ENCODE data around the gene ABCC11.

ABCC11 gene

DNA sequence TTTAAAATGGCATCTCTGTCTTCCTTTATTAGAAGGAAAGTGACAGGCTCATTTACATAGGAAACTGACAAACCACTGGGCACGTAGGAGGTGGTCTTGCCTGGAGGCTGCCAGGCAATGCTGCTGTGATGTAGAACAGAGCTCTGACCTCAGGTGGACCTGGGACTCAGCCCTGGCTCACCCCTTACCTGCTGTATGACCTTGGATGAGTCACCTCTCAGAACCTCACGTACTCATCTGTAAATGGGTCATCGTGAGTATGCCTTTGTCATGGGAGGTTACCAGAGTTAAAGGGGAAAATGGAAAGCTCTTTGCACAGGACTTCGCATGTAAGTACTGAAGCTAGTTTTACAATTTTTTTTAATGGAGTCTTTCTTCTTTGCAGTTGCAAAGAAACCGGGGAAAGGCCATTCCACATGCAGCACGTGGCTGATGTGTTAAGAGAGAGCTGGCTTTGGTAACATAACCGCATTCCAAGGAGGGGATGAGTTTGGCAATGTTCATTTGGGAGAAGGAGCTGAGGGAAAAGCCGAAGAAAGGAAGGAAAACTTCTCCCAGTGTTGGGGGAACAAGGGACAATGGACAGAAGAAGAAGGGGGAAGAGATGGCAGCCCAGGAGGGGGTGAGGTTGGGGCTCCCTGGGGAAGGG is 40.6 kb downstream of the ABCC11 start:
- Histone ChIP-seq H3K27ac (ENCODE audit: insufficient read depth, low read length, poor library complexity, severe bottlenecking) (no peak overlapping the region), H3K9me3 (ENCODE audit: control insufficient read depth, low read length) (no peaks in the 10 kb centered on the region), H3K27me3 (replicated peaks; ENCODE audit: control insufficient read depth, insufficient read depth, low read length, poor library complexity, severe bottlenecking) (no peaks in the 10 kb centered on the region), H3K4me3 (ENCODE audit: insufficient read depth, low read depth, low read length, poor library complexity, severe bottlenecking) (no peak overlapping the region), H3K36me3 (ENCODE audit: control insufficient read depth, insufficient read depth, low read length) (no peaks in the 10 kb centered on the region), H3K4me1 (ENCODE audit: control insufficient read depth, insufficient read depth, low read length, poor library complexity, severe bottlenecking) (no peaks in the 10 kb centered on the region)
- no peak for DNase-seq

DNA sequence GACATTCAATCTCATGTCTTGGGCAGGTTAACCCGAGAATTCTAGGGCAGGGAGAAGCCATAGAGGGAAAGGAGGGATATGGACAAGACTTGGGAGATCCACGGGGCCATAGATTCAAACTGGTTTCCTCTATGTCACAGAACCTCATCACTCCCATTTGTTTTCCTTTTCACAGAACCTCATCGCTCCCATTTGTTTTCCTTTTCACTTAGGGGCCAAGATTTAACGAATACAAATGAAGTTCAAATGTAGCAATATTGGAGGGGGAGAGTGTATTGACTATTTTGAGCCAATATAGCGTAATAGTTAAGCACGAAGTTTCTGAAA is 42.6 kb downstream of the ABCC11 start:
- no peak overlapping the region for H3K4me3 ChIP-seq (ENCODE audit: insufficient read depth, low read depth, low read length, poor library complexity, severe bottlenecking)
- no peak overlapping the region for H3K27ac ChIP-seq (ENCODE audit: insufficient read depth, low read length, poor library complexity, severe bottlenecking)
- H3K36me3 ChIP-seq (ENCODE audit: control insufficient read depth, insufficient read depth, low read length): no peaks in the 10 kb centered on the region
- no peaks in the 10 kb centered on the region for H3K4me1 ChIP-seq (ENCODE audit: control insufficient read depth, insufficient read depth, low read length, poor library complexity, severe bottlenecking)
- no peak for DNase-seq
- H3K27me3 ChIP-seq (replicated peaks; ENCODE audit: control insufficient read depth, insufficient read depth, low read length, poor library complexity, severe bottlenecking): no peaks in the 10 kb centered on the region
- no peaks in the 10 kb centered on the region for H3K9me3 ChIP-seq (ENCODE audit: control insufficient read depth, low read length)

DNA sequence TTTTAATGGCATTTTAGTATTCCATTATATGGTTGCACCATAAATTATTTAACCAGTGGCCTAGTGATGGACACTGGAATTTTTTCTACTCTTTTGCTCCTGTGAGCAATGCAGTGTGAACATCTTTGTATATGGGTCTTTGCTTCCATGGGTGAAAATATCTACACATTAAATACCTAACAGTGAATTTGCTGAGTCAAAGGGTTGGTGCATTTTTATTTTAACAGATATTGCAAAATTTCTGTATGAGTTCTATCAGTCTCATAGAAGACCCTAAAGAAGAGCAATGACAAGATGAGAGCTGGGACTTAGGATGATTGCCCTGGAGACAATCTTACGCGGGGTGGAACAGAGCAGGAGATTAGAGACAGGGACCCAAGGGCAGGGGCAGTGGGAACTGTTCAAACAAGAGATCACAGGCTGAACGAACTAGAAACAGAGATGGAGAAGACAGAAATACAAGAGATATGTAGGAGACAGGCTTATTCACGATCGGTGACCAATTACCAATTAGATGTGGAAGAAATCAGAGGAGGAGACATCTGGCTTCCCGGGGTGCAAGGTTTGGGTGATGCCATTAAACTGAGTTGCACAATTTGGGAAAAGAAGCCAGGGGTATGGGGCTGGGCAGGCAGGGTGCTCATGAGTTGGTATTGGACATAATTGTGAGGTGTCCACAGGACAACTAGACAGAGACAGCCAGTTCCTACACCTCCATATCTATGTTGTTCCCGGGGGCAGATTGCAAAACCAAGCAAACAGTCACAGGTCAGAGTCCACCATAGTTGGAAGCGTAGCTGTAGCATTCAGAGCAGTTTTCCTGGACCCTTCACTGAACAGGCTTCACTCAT is 43.1 kb downstream of the ABCC11 start:
- Histone ChIP-seq H3K27me3 (replicated peaks; ENCODE audit: control insufficient read depth, insufficient read depth, low read length, poor library complexity, severe bottlenecking) (no peaks in the 10 kb centered on the region), H3K4me3 (ENCODE audit: insufficient read depth, low read depth, low read length, poor library complexity, severe bottlenecking) (no peak overlapping the region), H3K4me1 (ENCODE audit: control insufficient read depth, insufficient read depth, low read length, poor library complexity, severe bottlenecking) (no peaks in the 10 kb centered on the region), H3K27ac (ENCODE audit: insufficient read depth, low read length, poor library complexity, severe bottlenecking) (no peak overlapping the region), H3K9me3 (ENCODE audit: control insufficient read depth, low read length) (no peaks in the 10 kb centered on the region), H3K36me3 (ENCODE audit: control insufficient read depth, insufficient read depth, low read length) (no peaks in the 10 kb centered on the region)
- DNase-seq: no peak

DNA sequence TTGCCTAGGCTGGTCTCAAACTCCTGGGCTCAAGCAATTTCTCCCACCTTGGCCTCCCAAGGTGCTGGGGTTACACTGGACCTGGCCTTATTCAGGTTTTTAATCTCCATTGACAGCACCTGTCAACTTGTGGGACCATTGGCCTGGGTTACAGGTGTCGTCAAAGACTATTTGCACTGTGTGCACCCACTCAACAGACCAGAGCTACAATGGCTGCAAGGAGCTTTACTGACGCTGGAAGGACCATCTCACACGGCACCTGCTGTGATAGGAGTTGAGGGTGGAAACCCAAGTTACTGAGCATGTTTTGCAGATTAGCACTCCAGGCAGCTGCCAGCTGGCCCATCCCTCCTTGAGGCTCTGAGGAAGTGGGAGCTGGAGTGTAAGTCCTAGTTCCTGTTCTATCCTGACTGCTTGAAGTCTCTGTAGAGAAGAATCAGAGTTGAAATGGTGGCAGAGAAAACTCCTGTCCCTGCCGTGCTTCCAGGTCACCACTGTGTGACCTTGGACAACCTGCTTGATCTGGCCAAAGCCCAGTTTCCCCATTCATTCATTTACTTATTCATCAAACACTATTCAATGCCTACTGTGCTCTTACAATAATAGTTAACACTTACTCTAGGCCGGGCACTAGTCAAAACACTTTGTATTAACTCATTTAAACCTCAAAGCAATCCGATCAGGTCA is 45.7 kb downstream of the ABCC11 start:
- Histone ChIP-seq H3K9me3 (ENCODE audit: control insufficient read depth, low read length) (no peaks in the 10 kb centered on the region), H3K4me1 (ENCODE audit: control insufficient read depth, insufficient read depth, low read length, poor library complexity, severe bottlenecking) (no peaks in the 10 kb centered on the region), H3K27ac (ENCODE audit: insufficient read depth, low read length, poor library complexity, severe bottlenecking) (no peak overlapping the region), H3K36me3 (ENCODE audit: control insufficient read depth, insufficient read depth, low read length) (no peaks in the 10 kb centered on the region), H3K4me3 (ENCODE audit: insufficient read depth, low read depth, low read length, poor library complexity, severe bottlenecking) (no peak overlapping the region), H3K27me3 (replicated peaks; ENCODE audit: control insufficient read depth, insufficient read depth, low read length, poor library complexity, severe bottlenecking) (no peaks in the 10 kb centered on the region)
- no peak for DNase-seq

DNA sequence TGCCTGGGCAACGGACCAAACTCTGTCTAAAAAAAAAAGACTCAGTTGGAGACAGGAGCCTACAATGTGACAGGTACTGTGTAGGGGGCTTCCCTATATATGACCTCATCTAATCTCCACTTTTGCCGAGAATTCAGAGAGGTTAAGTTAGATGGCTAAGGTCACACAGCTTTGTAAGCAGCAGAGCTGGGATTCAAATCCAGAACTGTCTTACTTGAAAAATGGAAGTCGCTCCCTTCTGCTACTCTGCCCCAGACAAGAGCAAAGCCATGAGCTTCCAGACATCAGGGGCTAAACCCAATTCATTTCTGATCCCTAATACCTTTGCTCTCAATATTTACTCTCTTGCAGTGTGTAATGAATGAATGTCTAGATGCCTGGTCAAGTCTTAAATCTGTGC is 50.0 kb downstream of the ABCC11 start:
- no peaks in the 10 kb centered on the region for H3K36me3 ChIP-seq (ENCODE audit: control insufficient read depth, insufficient read depth, low read length)
- DNase-seq: no peak
- no peak overlapping the region for H3K4me3 ChIP-seq (ENCODE audit: insufficient read depth, low read depth, low read length, poor library complexity, severe bottlenecking)
- no peaks in the 10 kb centered on the region for H3K4me1 ChIP-seq (ENCODE audit: control insufficient read depth, insufficient read depth, low read length, poor library complexity, severe bottlenecking)
- no peak overlapping the region for H3K27ac ChIP-seq (ENCODE audit: insufficient read depth, low read length, poor library complexity, severe bottlenecking)
- H3K9me3 ChIP-seq (ENCODE audit: control insufficient read depth, low read length): no peaks in the 10 kb centered on the region
- no peaks in the 10 kb centered on the region for H3K27me3 ChIP-seq (replicated peaks; ENCODE audit: control insufficient read depth, insufficient read depth, low read length, poor library complexity, severe bottlenecking)

DNA sequence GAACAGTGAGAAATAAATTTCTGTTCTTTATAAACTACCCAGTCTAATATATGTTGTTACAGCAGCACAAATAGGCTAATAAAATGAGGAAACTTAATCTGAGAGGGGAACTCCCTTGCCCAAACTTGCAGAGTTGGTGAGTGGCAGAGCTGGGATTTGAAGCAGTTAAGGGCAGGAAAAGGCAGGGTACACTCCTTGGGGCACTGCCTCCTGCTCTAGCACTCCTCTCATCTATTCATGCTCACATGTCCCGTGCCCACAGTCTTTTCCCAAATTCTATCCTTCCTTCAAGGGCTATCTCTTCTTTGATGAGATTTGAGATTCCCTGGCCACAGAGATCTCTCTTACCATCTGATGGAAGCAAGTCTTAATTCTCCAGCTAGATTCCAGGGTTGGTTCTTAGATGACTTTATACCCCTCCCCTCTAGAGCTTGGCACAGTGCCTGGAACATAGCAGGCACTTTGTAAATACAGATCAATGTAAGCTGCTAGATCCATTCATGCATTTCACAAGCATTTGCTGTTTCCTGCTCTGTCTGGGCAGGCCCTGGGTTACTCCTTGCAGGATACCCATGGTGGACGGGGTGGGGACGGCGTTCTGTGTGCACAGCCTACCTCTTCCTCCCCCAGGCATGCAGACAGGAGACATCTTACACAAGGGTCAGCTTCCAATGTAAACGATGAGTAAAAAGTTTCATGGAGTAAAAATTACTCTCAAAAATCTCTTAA is 52.3 kb downstream of the ABCC11 start:
- H3K9me3 ChIP-seq (ENCODE audit: control insufficient read depth, low read length): no peaks in the 10 kb centered on the region
- no peaks in the 10 kb centered on the region for H3K27me3 ChIP-seq (replicated peaks; ENCODE audit: control insufficient read depth, insufficient read depth, low read length, poor library complexity, severe bottlenecking)
- no peak overlapping the region for H3K4me3 ChIP-seq (ENCODE audit: insufficient read depth, low read depth, low read length, poor library complexity, severe bottlenecking)
- no peaks in the 10 kb centered on the region for H3K4me1 ChIP-seq (ENCODE audit: control insufficient read depth, insufficient read depth, low read length, poor library complexity, severe bottlenecking)
- H3K27ac ChIP-seq (ENCODE audit: insufficient read depth, low read length, poor library complexity, severe bottlenecking): no peak overlapping the region
- no peak for DNase-seq
- no peaks in the 10 kb centered on the region for H3K36me3 ChIP-seq (ENCODE audit: control insufficient read depth, insufficient read depth, low read length)

DNA sequence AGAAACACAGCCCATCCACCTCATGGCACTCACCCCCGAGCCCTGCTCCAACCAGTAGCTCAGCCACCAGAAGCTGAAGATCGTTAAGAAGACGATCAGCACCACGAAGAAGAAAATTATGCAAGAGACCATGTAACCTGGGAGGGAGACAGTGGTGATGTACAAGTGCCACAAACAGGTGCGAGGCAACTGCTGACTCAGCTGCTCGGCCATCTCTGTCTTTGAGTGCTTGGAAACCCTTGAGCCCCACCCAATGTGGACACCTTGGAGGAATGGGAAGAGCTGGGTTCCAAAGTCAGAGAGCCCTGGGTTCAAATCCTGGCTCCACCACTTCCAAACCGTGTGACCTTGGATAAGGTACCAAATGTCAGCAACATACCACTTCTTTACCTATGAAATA is 53.5 kb downstream of the ABCC11 start:
- no peak for DNase-seq
- no peak overlapping the region for H3K27ac ChIP-seq (ENCODE audit: insufficient read depth, low read length, poor library complexity, severe bottlenecking)
- H3K9me3 ChIP-seq (ENCODE audit: control insufficient read depth, low read length): no peaks in the 10 kb centered on the region
- no peak overlapping the region for H3K4me3 ChIP-seq (ENCODE audit: insufficient read depth, low read depth, low read length, poor library complexity, severe bottlenecking)
- no peaks in the 10 kb centered on the region for H3K4me1 ChIP-seq (ENCODE audit: control insufficient read depth, insufficient read depth, low read length, poor library complexity, severe bottlenecking)
- H3K27me3 ChIP-seq (replicated peaks; ENCODE audit: control insufficient read depth, insufficient read depth, low read length, poor library complexity, severe bottlenecking): no peaks in the 10 kb centered on the region
- H3K36me3 ChIP-seq (ENCODE audit: control insufficient read depth, insufficient read depth, low read length): no peaks in the 10 kb centered on the region

DNA sequence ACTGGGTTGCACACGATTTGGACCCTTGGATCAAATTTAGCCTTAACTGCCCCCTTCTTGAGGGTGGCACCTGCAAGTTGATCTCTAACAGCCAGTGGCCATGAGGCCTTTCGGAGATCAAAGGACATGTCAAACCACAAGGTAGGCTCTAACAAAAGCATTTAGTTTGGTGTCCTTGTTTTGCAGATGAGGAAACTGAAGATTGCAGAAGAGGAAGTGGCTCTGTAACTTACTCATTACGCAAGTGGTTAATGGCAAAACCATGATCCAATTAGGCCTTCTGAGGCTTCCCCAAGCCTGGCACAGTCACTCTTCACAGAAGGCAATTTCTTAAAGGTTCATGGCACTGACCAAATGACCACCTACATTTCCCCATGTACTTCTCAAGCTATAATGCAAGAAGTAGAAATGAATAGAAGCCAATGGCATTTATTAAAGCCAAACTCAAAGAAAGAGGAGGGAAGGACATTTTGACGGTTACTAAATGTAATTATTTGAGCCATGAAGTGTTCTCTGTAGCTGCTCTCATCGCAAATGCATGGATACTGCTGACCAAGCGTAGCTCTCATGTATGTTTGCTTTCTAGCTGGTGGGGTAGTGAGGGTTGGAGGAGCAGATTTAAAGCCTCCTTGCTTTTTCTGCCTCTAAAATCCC is 58.8 kb downstream of the ABCC11 start:
- H3K4me1 ChIP-seq (ENCODE audit: control insufficient read depth, insufficient read depth, low read length, poor library complexity, severe bottlenecking): no peaks in the 10 kb centered on the region
- no peak overlapping the region for H3K27ac ChIP-seq (ENCODE audit: insufficient read depth, low read length, poor library complexity, severe bottlenecking)
- H3K9me3 ChIP-seq (ENCODE audit: control insufficient read depth, low read length): no peaks in the 10 kb centered on the region
- H3K27me3 ChIP-seq (replicated peaks; ENCODE audit: control insufficient read depth, insufficient read depth, low read length, poor library complexity, severe bottlenecking): no peaks in the 10 kb centered on the region
- no peak for DNase-seq
- no peaks in the 10 kb centered on the region for H3K36me3 ChIP-seq (ENCODE audit: control insufficient read depth, insufficient read depth, low read length)
- H3K4me3 ChIP-seq (ENCODE audit: insufficient read depth, low read depth, low read length, poor library complexity, severe bottlenecking): no peak overlapping the region

DNA sequence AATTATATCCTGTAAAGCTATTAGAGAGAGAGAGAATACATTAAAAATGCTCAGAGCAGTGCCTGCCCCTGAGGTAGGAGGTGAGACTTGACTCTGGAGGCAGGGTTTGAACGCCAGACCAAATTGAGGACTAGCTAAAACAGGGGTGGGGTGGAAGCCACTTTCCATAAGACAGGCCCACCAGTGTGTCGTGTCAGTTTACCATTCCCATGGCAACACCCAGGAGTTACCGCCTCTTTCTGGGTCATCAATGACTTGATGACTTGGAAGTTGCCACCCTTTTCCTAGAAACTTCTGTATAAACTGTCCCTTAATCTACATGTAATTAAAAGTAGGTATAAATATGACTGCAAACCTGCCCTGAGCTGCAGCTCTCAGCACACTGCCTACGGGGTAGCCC is 59.6 kb downstream of the ABCC11 start:
- DNase-seq: no peak
- Histone ChIP-seq H3K4me1 (ENCODE audit: control insufficient read depth, insufficient read depth, low read length, poor library complexity, severe bottlenecking) (no peaks in the 10 kb centered on the region), H3K4me3 (ENCODE audit: insufficient read depth, low read depth, low read length, poor library complexity, severe bottlenecking) (no peak overlapping the region), H3K36me3 (ENCODE audit: control insufficient read depth, insufficient read depth, low read length) (no peaks in the 10 kb centered on the region), H3K9me3 (ENCODE audit: control insufficient read depth, low read length) (no peaks in the 10 kb centered on the region), H3K27ac (ENCODE audit: insufficient read depth, low read length, poor library complexity, severe bottlenecking) (no peak overlapping the region), H3K27me3 (replicated peaks; ENCODE audit: control insufficient read depth, insufficient read depth, low read length, poor library complexity, severe bottlenecking) (no peaks in the 10 kb centered on the region)
